ENCODE data around the gene MACROD2. TPM values are rescaled to one million over a fixed set of nuclear protein-coding genes. Genes with fewer than 3 reads are reported as not detected.

The MACROD2 gene
- total RNA-seq, 1 experiment from 2014 or later = 3.7 TPM

DNA sequence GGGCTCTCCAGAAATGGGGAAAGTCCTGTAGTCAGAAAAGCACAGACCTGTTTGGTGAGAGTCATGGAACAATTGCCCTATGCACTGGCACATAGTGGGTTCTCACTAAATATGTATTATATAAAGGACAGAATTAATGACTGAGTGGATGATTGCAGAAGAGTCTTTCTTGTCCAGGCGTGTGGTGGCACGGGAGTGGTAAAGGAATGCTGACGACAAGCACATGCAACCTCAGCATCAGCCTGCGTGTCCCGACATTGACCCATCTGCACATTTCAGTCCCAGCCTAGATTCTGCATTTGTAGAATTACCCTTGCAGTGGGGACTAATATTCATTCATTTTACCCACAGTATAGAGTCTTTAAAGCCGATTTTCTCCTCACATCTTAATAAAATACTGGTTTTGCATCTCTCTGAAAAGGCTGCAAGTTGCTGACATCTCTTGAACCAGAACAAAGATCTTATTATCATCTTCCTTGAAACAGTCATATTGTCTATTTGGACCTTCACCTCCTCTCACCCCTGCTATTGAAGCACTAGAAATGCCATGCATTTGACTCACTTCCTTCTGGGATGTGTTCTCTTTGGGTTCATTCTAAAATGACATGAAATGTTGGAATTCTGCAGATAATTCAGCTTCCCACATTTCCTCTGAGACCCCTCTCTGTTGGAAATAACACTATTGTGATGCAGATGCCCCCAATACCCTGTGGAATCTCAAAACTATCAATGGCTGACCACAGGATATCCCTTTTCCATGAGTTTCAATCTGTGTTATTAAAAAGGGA lies 1225.7 kb downstream of the MACROD2 start:
- Histone ChIP-seq H2AFZ (ENCODE audit: low read depth, low read length, poor library complexity, severe bottlenecking) (no peak overlapping the region), H3K27ac (ENCODE audit: low read depth, low read length) (no peak overlapping the region)
- no peak for DNase-seq (ENCODE audit: low read depth, low spot score)

DNA sequence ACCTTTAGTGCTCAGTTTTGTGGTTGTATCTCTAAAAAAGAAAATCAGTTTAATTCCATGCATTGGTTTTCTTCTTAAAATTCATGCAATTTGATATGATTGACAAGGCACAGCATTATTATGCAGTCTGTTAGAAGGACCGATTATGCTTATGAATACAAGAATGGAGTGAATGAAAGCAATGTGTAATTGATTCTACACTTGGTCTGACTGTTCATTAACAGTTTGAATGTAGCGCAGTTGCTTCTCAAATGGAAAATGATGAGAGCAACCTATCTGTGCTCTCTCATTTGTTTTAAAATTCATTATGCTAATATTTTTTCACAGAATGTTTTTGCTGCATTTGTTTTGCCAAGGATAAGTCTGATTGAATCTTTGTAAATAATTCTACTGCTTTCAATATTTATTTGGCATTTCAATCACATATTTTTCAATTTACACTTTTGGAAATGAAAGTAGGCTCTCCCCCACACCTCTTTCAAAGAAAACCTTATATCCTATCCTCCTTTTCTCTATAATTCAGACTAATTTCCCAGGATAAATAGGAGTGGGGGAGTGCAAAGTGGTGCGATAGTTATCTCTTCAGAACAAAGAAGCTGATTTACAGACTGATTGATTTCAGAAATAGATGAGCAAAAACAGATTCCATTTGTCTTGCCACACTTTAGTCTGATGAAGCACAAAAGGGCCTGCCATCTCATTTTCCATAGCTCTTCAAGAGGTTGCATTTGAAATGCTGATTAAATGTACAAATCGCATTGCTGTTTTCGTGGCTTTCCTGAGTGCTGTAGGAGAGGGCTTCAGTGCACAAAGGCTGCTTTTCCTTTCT lies 1227.4 kb downstream of the MACROD2 start:
- H3K4me1 ChIP-seq (ENCODE audit: control insufficient read depth in 1 of 2, insufficient read depth in 2 of 2, low read length in 2 of 2) = no peaks in the 10 kb centered on the region
- H3K4me2 ChIP-seq (ENCODE audit: low read length) = no peak overlapping the region
- TF ChIP-seq CBX3 (IDR thresholded peaks at IDR 0.05; ENCODE audit: low read depth) = no peak
- TF ChIP-seq EZH2phosphoT487 (IDR thresholded peaks at IDR 0.05; ENCODE audit: borderline replicate concordance) = no peak
- TF ChIP-seq EGR1 (IDR thresholded peaks at IDR 0.05; ENCODE audit: low read depth) = no peak
- no peak for TF ChIP-seq POLR2AphosphoS5 (IDR thresholded peaks at IDR 0.05; ENCODE audit: low read depth, low read length)
- no peak for TF ChIP-seq SRF (IDR thresholded peaks at IDR 0.05; ENCODE audit: low read depth)
- no peaks in the 10 kb centered on the region for H3K79me2 ChIP-seq (ENCODE audit: insufficient read depth, low read length)
- H3K36me3 ChIP-seq (ENCODE audit: control insufficient read depth in 1 of 2, insufficient read depth in 2 of 2, low read length in 2 of 2) = no peaks in the 10 kb centered on the region
- no TSS peak for BruUV-seq (replicated peaks)
- POLR2A ChIA-PET = no interaction called here
- no peaks in the 10 kb centered on the region for H4K20me1 ChIP-seq (ENCODE audit: insufficient read depth)
- no peak overlapping the region for H3K9ac ChIP-seq (ENCODE audit: low read length)
- no peak overlapping the region for H3K27ac ChIP-seq (ENCODE audit: low read depth, low read length)
- intact Hi-C loops (cut with micrococcal nuclease) = no loop called here
- no peak overlapping the region for H2AFZ ChIP-seq (ENCODE audit: low read depth, low read length, poor library complexity, severe bottlenecking)
- H3K27me3 ChIP-seq (ENCODE audit: insufficient read depth, low read length) = no peaks in the 10 kb centered on the region
- H3K9me3 ChIP-seq (ENCODE audit: control insufficient read depth in 1 of 2, insufficient read depth in 1 of 2, low read depth in 1 of 2, low read length in 2 of 2) = no peaks in the 10 kb centered on the region; a peak in 1 of 4 replicates
- no peak for ATAC-seq
- RAD21 ChIA-PET (ENCODE audit: low non-redundant PET in 1 of 2, low total read pairs in 2 of 2, uncharacterized antibody in 2 of 2, unreplicated experiment in 2 of 2) = no interaction called here
- no peak overlapping the region for H3K4me3 ChIP-seq (replicated peaks in 1 of 2; ENCODE audit: low read depth in 1 of 2, low read length in 2 of 2)
- DNase-seq (ENCODE audit: low read depth, low spot score) = no peak
- CTCF ChIA-PET = no interaction called here
- H3K9me2 ChIP-seq (ENCODE audit: insufficient read depth) = no peaks in the 10 kb centered on the region

More for the DNA sequence above, 1225.7 kb downstream of the MACROD2 start:
- BruUV-seq (replicated peaks) = no TSS peak
- Histone ChIP-seq H3K79me2 (ENCODE audit: insufficient read depth, low read length) (no peaks in the 10 kb centered on the region), H3K4me1 (ENCODE audit: control insufficient read depth in 1 of 2, insufficient read depth in 2 of 2, low read length in 2 of 2) (no peaks in the 10 kb centered on the region), H3K4me3 (replicated peaks in 1 of 2; ENCODE audit: low read depth in 1 of 2, low read length in 2 of 2) (no peak overlapping the region), H4K20me1 (ENCODE audit: insufficient read depth) (no peaks in the 10 kb centered on the region), H3K9me3 (ENCODE audit: control insufficient read depth in 1 of 2, insufficient read depth in 1 of 2, low read depth in 1 of 2, low read length in 2 of 2) (no peaks in the 10 kb centered on the region; a peak in 1 of 4 replicates), H3K9ac (ENCODE audit: low read length) (no peak overlapping the region), H3K27me3 (ENCODE audit: insufficient read depth, low read length) (no peaks in the 10 kb centered on the region), H3K4me2 (ENCODE audit: low read length) (no peak overlapping the region), H3K9me2 (ENCODE audit: insufficient read depth) (no peaks in the 10 kb centered on the region), H3K36me3 (ENCODE audit: control insufficient read depth in 1 of 2, insufficient read depth in 2 of 2, low read length in 2 of 2) (no peaks in the 10 kb centered on the region)
- POLR2A ChIA-PET = no interaction called here
- RAD21 ChIA-PET (ENCODE audit: low non-redundant PET in 1 of 2, low total read pairs in 2 of 2, uncharacterized antibody in 2 of 2, unreplicated experiment in 2 of 2) = no interaction called here
- intact Hi-C loops (cut with micrococcal nuclease) = no loop called here
- no peak for TF ChIP-seq FOSL1 (IDR thresholded peaks at IDR 0.05; ENCODE audit: low read depth)
- TF ChIP-seq ELF1 (IDR thresholded peaks at IDR 0.05; ENCODE audit: borderline replicate concordance, low read depth) = no peak
- TF ChIP-seq EGR1 (IDR thresholded peaks at IDR 0.05; ENCODE audit: low read depth) = no peak
- no peak for TF ChIP-seq YY1 (IDR thresholded peaks at IDR 0.05; ENCODE audit: extremely low read depth, insufficient replicate concordance, low read depth, low read length)
- no peak for TF ChIP-seq SP1 (IDR thresholded peaks at IDR 0.05; ENCODE audit: low read depth)
- TF ChIP-seq CEBPB (IDR thresholded peaks at IDR 0.05; ENCODE audit: low read depth) = no peak
- no peak for TF ChIP-seq POLR2A (IDR thresholded peaks at IDR 0.05; ENCODE audit: borderline replicate concordance, extremely low read depth, insufficient read depth, insufficient read length)
- ATAC-seq = no peak
- CTCF ChIA-PET = no interaction called here

Data from HCT116 (cell line).